HCT116 (cell line): ENCODE measurements around the gene MFGE8. TPM values are rescaled to one million over a fixed set of nuclear protein-coding genes. Genes with fewer than 3 reads are reported as not detected.
A peak's percentile ranks its signal among the peaks of the same experiment; 100 is the strongest.

Experiments
- ATAC-seq: fragments of 200-7000 bp; cut with Tn5 transposase; 2 replicates; pipeline ENCODE4 v1.9.1; 2020; ENCODE audit warnings: mild to moderate bottlenecking, moderate library complexity
- BruUV-seq: library from RNA; stranded (reverse); fragments of 400-500 nt; replicated peaks from 2 replicates; lab custom pipeline; 2021; lab: Mats Ljungman, UMichigan
- CTCF ChIA-PET: fragments of 300-600 bp; sonication (Branson Sonifier 250); formaldehyde crosslinking; loops from one replicate; lab custom pipeline; 2021; ENCODE audit warnings: antibody characterized with exemption; lab: Charles Lee
- POLR2A ChIA-PET: fragments of 300-600, 350-600 bp; sonication (Branson Sonifier 250); formaldehyde crosslinking; loops from one replicate; lab custom pipeline; 2021; ENCODE audit warnings: antibody characterized with exemption; lab: Charles Lee
- RAD21 ChIA-PET, 2 experiments: fragments of 300-600 bp; sonication (Branson Sonifier 250); formaldehyde crosslinking; loops; one replicate each; lab custom pipeline; 2023; ENCODE audit warnings: low total read pairs in 2 of 2; ENCODE audit not compliant: uncharacterized antibody in 2 of 2, unreplicated experiment in 2 of 2, low non-redundant PET in 1 of 2; lab: Charles Lee
- DNase-seq: peaks from one replicate; pipeline ENCODE4 v3.0.0-alpha.2; 2010; ENCODE audit warnings: low read depth, low spot score
- H2AFZ ChIP-seq: fragments of 200-600 bp; shearing (Covaris generic), sonication (generic); 2 replicates; pipeline ENCODE4 v1.6.1; 2017; ENCODE audit warnings: low read depth, mixed run types, mixed read lengths, antibody characterized with exemption, low read length; ENCODE audit not compliant: poor library complexity, severe bottlenecking
- H3K27ac ChIP-seq: 2 replicates; pipeline ENCODE4 v1.5.1; 2012; ENCODE audit warnings: low read depth, low read length
- H3K27me3 ChIP-seq: fragments of 200-600 bp; sonication (generic); 2 replicates; pipeline ENCODE4 v1.6.1; 2016; ENCODE audit warnings: mixed run types, low read length, mixed read lengths; ENCODE audit not compliant: insufficient read depth
- H3K36me3 ChIP-seq, 2 experiments: fragments of 200-500 bp in 1 of 2; fragments of 200-600 bp in 1 of 2; sonication (Bioruptor generic) in 1 of 2; sonication (generic) in 1 of 2; 2 replicates each; pipeline versions ENCODE4 v1.5.1 to v1.6.1; 2014 to 2016; ENCODE audit warnings: low read length in 2 of 2, inconsistent platforms in 1 of 2, mixed read lengths in 1 of 2, mixed run types in 1 of 2; ENCODE audit not compliant: insufficient read depth in 2 of 2, control insufficient read depth in 1 of 2
- H3K4me1 ChIP-seq, 2 experiments: fragments of 200-600 bp in 1 of 2; sonication (generic) in 1 of 2; 2 replicates each; pipeline versions ENCODE4 v1.5.1 to v1.6.1; 2012 to 2017; ENCODE audit warnings: low read length in 2 of 2, inconsistent platforms in 1 of 2, mild to moderate bottlenecking in 1 of 2, mixed read lengths in 1 of 2, mixed run types in 1 of 2, moderate library complexity in 1 of 2; ENCODE audit not compliant: insufficient read depth in 2 of 2, control insufficient read depth in 1 of 2
- H3K4me2 ChIP-seq: fragments of 200-600 bp; sonication (generic); 2 replicates; pipeline ENCODE4 v1.6.1; 2017; ENCODE audit warnings: mixed run types, low read length, mixed read lengths
- H3K4me3 ChIP-seq, 2 experiments: fragments of 200-600 bp in 1 of 2; sonication (generic) in 1 of 2; replicated peaks in 1 of 2; 2 replicates each; pipeline ENCODE4 v1.5.1; 2011 to 2016; ENCODE audit warnings: low read length in 2 of 2, control low read depth in 1 of 2, low read depth in 1 of 2, mild to moderate bottlenecking in 1 of 2, mixed read lengths in 1 of 2, mixed run types in 1 of 2
- H3K79me2 ChIP-seq: fragments of 200-600 bp; sonication (generic); 2 replicates; pipeline ENCODE4 v1.6.1; 2017; ENCODE audit warnings: mild to moderate bottlenecking, mixed run types, low read length, moderate library complexity, mixed read lengths; ENCODE audit not compliant: insufficient read depth
- H3K9ac ChIP-seq: fragments of 200-600 bp; sonication (generic); 2 replicates; pipeline ENCODE4 v1.6.1; 2016; ENCODE audit warnings: low read length, mixed read lengths
- H3K9me2 ChIP-seq: fragments of 200-600 bp; sonication (generic), shearing (Covaris generic); 2 replicates; pipeline ENCODE4 v1.6.1; 2017; ENCODE audit warnings: mixed run types, mild to moderate bottlenecking, moderate library complexity; ENCODE audit not compliant: insufficient read depth
- H3K9me3 ChIP-seq, 2 experiments: fragments of 200-500 bp in 1 of 2; fragments of 200-600 bp in 1 of 2; sonication (Bioruptor generic) in 1 of 2; sonication (generic) in 1 of 2; 2 replicates each; pipeline ENCODE4 v1.6.1; 2014 to 2017; ENCODE audit warnings: low read length in 2 of 2, mixed read lengths in 2 of 2, inconsistent platforms in 1 of 2, low read depth in 1 of 2, mild to moderate bottlenecking in 1 of 2, mixed run types in 1 of 2, moderate library complexity in 1 of 2; ENCODE audit not compliant: control insufficient read depth in 1 of 2, insufficient read depth in 1 of 2
- H4K20me1 ChIP-seq: fragments of 200-600 bp; sonication (generic), shearing (Covaris generic); 2 replicates; pipeline ENCODE4 v1.6.1; 2017; ENCODE audit warnings: mixed run types, mild to moderate bottlenecking, moderate library complexity; ENCODE audit not compliant: insufficient read depth
- CBX3 ChIP-seq: IDR thresholded peaks from 2 replicates; pipeline ENCODE4 v1.6.1; 2012; ENCODE audit warnings: low read depth
- CEBPB ChIP-seq: IDR thresholded peaks from 2 replicates; pipeline ENCODE4 v1.6.1; 2012; ENCODE audit warnings: low read depth
- ELF1 ChIP-seq: IDR thresholded peaks from 2 replicates; pipeline ENCODE4 v1.6.1; 2012; ENCODE audit warnings: low read depth, borderline replicate concordance
- JUND ChIP-seq: IDR thresholded peaks from 2 replicates; pipeline ENCODE4 v1.6.1; 2012
- POLR2AphosphoS5 ChIP-seq: IDR thresholded peaks from 2 replicates; pipeline ENCODE4 v1.6.1; 2011; ENCODE audit warnings: mild to moderate bottlenecking, low read depth, low read length, moderate library complexity
- RAD21 ChIP-seq: IDR thresholded peaks from 2 replicates; pipeline ENCODE4 v1.6.1; 2012; ENCODE audit warnings: low read depth, mild to moderate bottlenecking
- SP1 ChIP-seq: IDR thresholded peaks from 2 replicates; pipeline ENCODE4 v1.6.1; 2012; ENCODE audit warnings: low read depth
- TCF7L2 ChIP-seq: IDR thresholded peaks from 2 replicates; pipeline ENCODE4 v1.7.0; 2011; ENCODE audit warnings: borderline replicate concordance, inconsistent platforms; ENCODE audit not compliant: insufficient read depth, insufficient read length; ENCODE audit errors: extremely low read depth
- ZFX ChIP-seq: fragments of 450-650 bp; IDR thresholded peaks from 2 replicates; pipeline ENCODE4 v1.6.1; 2017
- intact Hi-C: fragments of 100-400 bp; cut with micrococcal nuclease; formaldehyde crosslinking; loops from 2 replicates; pipeline ENCODE4 v1.10.0; 2022
- total RNA-seq: library from RNA; stranded (reverse); gene quantifications from one replicate; pipeline ENCODE4 v1.2.1, GENCODE V29; 2021; ENCODE audit not compliant: unreplicated experiment
- TF ChIP-seq, protein P1 (sequence below): IDR thresholded peaks from 2 replicates; pipeline ENCODE4 v1.6.1; 2011; ENCODE audit warnings: mild to moderate bottlenecking, low read length, moderate library complexity; ENCODE audit not compliant: insufficient replicate concordance; ENCODE audit errors: extremely low read depth
- TF ChIP-seq, protein P2 (sequence below), 3 experiments: fragments of 200-600 bp in 1 of 3; sonication (generic) in 1 of 3; IDR thresholded peaks in 2 of 3; conservative IDR thresholded peaks in 1 of 3; 2 replicates each; pipeline ENCODE4 v1.5.1; 2012 to 2017; ENCODE audit warnings: low read depth in 2 of 3, low read length in 2 of 3, antibody characterized with exemption in 1 of 3, borderline replicate concordance in 1 of 3, control low read depth in 1 of 3, mild to moderate bottlenecking in 1 of 3, mixed read lengths in 1 of 3, mixed run types in 1 of 3, moderate library complexity in 1 of 3; ENCODE audit not compliant: insufficient read depth in 1 of 3

Gene MFGE8
- total RNA-seq, 1 experiment from 2014 or later: 70.7 TPM

DNA sequence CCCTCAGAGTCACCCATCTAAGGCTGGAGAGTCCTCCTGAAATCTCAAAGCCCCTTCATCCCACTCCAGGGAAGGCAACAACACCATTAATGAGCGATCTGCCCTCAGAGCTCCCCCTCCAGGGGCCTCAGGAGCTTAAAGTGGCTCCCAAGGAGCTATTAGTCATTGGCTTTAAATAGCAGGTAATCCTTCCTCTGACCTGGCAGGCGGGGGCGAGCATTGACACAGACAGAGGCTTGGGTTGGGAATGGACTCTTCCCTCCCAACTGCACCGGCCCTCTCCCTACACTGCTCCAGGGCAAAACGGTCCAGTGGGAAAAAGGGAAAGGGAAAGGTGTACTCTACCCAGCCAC is 1.4 kb downstream of the MFGE8 start (continued):
- TF ChIP-seq, protein P1, sequence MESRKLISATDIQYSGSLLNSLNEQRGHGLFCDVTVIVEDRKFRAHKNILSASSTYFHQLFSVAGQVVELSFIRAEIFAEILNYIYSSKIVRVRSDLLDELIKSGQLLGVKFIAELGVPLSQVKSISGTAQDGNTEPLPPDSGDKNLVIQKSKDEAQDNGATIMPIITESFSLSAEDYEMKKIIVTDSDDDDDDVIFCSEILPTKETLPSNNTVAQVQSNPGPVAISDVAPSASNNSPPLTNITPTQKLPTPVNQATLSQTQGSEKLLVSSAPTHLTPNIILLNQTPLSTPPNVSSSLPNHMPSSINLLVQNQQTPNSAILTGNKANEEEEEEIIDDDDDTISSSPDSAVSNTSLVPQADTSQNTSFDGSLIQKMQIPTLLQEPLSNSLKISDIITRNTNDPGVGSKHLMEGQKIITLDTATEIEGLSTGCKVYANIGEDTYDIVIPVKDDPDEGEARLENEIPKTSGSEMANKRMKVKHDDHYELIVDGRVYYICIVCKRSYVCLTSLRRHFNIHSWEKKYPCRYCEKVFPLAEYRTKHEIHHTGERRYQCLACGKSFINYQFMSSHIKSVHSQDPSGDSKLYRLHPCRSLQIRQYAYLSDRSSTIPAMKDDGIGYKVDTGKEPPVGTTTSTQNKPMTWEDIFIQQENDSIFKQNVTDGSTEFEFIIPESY: peak; percentile 42
- no peak for TF ChIP-seq ELF1

DNA sequence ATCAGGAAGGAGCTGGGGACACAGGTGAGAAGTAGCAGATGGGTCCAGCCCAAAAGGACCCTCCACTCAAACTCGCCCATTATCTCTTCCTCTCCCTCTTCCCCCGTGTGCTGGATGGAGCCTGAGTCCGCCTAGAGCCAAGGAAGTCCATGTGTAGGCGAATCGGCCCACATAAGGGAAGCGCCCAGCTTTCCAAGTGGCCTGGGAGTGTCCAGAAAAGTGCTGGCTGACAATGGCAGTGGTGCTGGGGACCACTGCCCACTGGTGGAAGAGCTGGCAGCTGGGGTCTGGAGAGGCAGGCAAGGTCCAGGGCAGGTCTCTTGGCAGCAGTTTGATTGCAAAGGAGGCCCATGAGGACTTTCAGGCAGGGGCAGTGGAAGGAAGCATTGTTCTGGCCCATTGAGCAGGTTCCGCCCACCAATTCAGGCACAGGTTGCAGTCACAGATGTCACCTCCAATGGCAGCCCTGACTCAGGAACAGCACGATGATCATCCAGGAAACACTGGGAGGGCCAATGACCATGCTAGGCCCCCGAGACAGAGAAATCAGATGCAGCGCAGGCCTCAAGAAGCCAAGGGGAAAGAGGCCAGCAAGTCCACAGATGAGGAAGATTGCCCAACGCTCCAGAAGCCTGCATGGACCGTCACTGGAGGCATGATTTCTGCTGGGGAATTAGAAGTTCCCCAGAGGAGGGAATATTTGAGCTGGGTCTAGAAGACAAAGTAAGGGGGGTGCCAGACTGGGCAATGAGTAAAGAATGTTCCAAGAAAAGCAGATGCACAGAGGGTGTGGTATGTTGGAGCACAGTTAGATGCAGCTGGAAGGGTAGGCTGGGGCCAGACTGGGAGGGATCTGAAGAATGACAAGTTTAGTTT is 3.0 kb downstream of the MFGE8 start:
- POLR2A ChIA-PET: no interaction called here
- Histone ChIP-seq H4K20me1 (no peaks in the 10 kb centered on the region), H3K9me3 (no peaks in the 10 kb centered on the region), H3K36me3 (no peaks in the 10 kb centered on the region), H3K27me3 (no peaks in the 10 kb centered on the region), H3K4me2 (peak overlapping the region; percentile 94; the same call in 1 of the 2 replicates), H3K9me2 (no peaks in the 10 kb centered on the region), H3K27ac (no peak overlapping the region; the same call in 1 of the 2 replicates), H3K9ac (no peak overlapping the region), H3K4me3 (no peak overlapping the region), H2AFZ (no peak overlapping the region), H3K4me1 (peaks cover 19 to 42% of the 10 kb centered on the region in 2 experiments), H3K79me2 (0 out of 2 replicates have a peak, but pooled peaks cover 6% of the 10 kb centered on the region)
- no peak for TF ChIP-seq CBX3
- TF ChIP-seq CEBPB: no peak
- no peak for TF ChIP-seq POLR2AphosphoS5
- TF ChIP-seq, protein P2, sequence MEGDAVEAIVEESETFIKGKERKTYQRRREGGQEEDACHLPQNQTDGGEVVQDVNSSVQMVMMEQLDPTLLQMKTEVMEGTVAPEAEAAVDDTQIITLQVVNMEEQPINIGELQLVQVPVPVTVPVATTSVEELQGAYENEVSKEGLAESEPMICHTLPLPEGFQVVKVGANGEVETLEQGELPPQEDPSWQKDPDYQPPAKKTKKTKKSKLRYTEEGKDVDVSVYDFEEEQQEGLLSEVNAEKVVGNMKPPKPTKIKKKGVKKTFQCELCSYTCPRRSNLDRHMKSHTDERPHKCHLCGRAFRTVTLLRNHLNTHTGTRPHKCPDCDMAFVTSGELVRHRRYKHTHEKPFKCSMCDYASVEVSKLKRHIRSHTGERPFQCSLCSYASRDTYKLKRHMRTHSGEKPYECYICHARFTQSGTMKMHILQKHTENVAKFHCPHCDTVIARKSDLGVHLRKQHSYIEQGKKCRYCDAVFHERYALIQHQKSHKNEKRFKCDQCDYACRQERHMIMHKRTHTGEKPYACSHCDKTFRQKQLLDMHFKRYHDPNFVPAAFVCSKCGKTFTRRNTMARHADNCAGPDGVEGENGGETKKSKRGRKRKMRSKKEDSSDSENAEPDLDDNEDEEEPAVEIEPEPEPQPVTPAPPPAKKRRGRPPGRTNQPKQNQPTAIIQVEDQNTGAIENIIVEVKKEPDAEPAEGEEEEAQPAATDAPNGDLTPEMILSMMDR (IDR thresholded peaks at IDR 0.05 in 2 of 3, conservative IDR thresholded peaks at IDR 0.05 in 1 of 3; ENCODE audit: borderline replicate concordance in 1 of 3, insufficient read depth in 1 of 3, low read depth in 2 of 3, low read length in 2 of 3): no peak
- TF ChIP-seq, protein P1: no peak
- TF ChIP-seq RAD21: no peak
- no peak for TF ChIP-seq JUND
- TF ChIP-seq SP1: no peak
- TF ChIP-seq TCF7L2: no peak
- no peak for TF ChIP-seq ZFX
- CTCF ChIA-PET: no interaction called here
- ATAC-seq: no peak
- intact Hi-C loops: no loop called here
- RAD21 ChIA-PET: no interaction called here
- BruUV-seq: no TSS peak
- DNase-seq: no peak
